ES-I3 (cell line): Measurements from ENCODE around the gene TIMM44.
A peak's percentile ranks its signal among the peaks of the same experiment; 100 is the strongest.
"Not testable (repeated sequence)": the region's sequence is repeated elsewhere in the genome, so short reads cannot be mapped to it uniquely, and the experiment has no call there.

ENCODE experiments used
- H3K36me3 ChIP-seq: 2 replicates; pipeline ENCODE4 v1.6.1; 2013; ENCODE audit warnings: mild to moderate bottlenecking, low read length, control low read depth, moderate library complexity; ENCODE audit not compliant: insufficient read depth
- H3K4me1 ChIP-seq: 2 replicates; pipeline ENCODE4 v1.6.1; 2013; ENCODE audit warnings: mild to moderate bottlenecking, control low read depth, low read length; ENCODE audit not compliant: insufficient read depth
- H3K9ac ChIP-seq: 2 replicates; pipeline ENCODE4 v1.6.1; 2013; ENCODE audit warnings: low read depth, mild to moderate bottlenecking, low read length, moderate library complexity
- H3K9me3 ChIP-seq: 2 replicates; pipeline ENCODE4 v1.6.1; 2013; ENCODE audit warnings: mild to moderate bottlenecking, low read length, moderate library complexity; ENCODE audit not compliant: control insufficient read depth, insufficient read depth

TIMM44 gene

DNA sequence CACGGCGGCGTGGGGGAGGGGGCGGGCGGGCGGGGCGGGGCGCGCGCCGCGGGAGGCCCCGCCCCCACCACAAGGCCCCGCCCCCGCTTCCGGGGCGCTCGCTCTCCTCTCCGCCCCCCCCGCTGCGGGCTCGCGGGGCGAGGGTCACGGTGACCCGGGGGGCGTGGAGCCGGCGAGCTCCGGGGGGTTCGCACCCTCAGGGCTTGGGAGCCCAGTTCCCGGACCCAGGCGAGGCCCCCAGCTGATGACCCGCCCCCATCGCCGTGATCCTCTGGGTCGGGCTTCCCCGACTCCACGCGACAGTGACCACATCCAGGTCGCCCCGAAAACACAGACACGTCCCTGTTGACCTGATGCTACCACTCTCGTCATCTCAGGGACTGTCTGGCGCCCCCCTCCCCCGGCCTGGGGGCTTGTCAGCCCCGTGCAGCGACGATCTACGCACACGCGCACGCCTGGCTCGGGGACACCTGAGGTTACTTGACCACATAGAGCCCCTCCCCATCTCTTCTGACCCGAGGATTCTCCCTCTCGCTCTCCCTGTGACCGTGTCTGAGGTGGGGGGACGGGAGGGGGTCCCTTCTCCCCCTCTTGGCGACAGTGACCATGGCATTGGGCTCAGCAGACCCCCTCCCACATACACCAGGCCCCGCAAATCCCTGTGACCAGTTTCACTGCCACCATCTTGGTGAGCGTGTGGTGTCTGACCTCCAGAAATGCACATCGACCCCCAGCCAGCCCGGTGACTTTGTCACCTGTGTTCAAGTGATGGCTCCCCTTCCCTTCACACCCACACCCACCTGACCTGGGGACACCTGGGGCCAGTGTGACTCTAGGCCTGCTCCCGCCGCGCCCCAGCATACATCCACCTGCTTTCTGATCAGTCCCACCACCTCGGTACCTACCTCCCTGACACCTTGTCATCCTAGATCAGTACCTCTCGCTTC lies 39.1 kb downstream of the TIMM44 start:
- Histone ChIP-seq H3K4me1 (no peaks in the 10 kb centered on the region; the same call in 1 of the 2 replicates), H3K9me3 (no peaks in the 10 kb centered on the region), H3K9ac (peak overlapping the region; percentile 74), H3K36me3 (no peaks in the 10 kb centered on the region; the same call in 1 of the 2 replicates)

DNA sequence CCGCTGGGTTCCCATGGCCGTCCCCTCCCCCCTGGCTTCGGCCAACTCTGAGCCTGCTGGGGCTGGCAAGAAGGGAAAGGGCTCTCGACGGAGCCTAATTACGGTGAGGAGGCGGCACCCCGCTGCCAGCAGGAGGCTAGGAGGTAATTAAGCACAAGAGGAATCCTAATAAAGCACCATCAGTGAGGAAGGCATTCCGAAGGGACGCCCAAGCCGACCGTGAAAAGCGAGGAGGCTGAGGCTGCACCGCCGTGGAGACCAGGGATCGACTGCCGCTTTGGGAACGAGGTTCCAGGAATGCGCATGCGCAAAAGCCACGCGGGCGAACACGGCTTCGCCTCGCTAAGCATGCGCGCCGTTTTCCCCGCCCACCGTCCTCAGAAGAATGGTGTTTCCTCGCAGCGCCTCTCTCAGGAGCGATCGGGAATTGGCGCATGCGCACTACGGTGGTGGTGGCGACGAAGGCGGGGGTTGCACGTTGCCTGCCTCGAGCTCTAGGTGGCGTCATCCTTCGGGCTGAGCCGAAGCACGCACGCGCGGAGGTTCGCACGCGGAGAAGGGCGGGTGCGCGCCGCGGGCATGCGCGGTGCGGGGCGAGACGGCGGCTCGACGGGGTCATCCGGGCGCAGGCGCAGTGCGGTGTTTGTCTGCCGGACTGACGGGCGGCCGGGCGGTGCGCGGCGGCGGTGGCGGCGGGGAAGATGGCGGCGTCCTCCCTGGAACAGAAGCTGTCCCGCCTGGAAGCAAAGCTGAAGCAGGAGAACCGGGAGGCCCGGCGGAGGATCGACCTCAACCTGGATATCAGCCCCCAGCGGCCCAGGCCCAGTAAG lies 40.0 kb downstream of the TIMM44 start, which contains the start of gene MAP2K7:
Gene MAP2K7 (plus strand): TSS at position 634 of the 830 bp plus-strand sequence. CDS start 68 bp downstream, at position 702.
- Histone ChIP-seq H3K9ac (peak within 1 kb of the TSS; percentile 74), H3K36me3 (no peaks in the 10 kb centered on the region; the same call in 1 of the 2 replicates), H3K9me3 (no peaks in the 10 kb centered on the region), H3K4me1 (no peaks in the 10 kb centered on the region; the same call in 1 of the 2 replicates)

DNA sequence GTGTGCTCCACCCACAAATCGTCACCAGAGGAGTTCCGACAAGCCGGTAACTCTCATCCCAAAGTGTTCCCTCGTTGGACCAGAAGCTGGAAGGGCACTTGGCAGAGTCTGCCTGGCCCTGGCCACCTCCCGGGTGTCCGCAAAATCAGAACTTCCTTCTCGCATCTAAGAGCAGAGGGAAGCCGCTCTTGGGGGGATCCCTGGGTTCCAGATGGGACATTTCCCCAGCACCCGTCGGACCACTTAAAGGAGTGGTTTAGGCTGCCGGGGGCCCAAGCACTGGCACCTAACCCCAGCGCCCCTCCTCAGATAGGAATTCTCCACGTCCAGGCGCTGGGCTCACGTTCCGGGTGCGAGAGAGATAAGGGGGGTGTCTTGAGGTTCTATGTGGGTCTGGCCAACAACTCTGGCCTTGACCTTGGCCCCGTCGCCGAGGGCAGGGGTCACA lies 40.6 kb downstream of the TIMM44 start:
- H3K4me1 ChIP-seq, result no peaks in the 10 kb centered on the region; the same call in 1 of the 2 replicates
- H3K36me3 ChIP-seq, result no peaks in the 10 kb centered on the region; the same call in 1 of the 2 replicates
- H3K9ac ChIP-seq, result peak overlapping the region; percentile 71
- no peaks in the 10 kb centered on the region for H3K9me3 ChIP-seq

DNA sequence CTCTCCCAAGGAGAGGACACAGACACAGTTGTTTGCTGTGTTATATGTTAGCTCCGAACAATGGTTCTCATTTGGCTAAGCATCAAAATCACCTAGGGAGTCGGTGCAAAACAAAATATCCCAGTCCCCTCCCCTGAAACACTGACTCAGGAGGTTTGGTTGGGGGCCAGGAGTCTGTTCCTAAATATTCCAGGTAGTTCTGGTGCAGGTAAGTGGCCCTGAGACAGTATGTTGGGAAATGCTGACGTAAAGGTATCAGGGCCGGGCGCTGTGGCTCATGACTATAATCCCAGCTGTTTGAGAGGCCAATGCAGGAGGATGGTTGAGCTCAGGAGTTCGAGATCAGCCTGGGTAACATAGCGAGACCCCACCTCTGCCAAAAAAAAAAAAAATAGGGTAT lies 42.1 kb downstream of the TIMM44 start:
- Histone ChIP-seq H3K4me1 (no peaks in the 10 kb centered on the region; the same call in 1 of the 2 replicates), H3K36me3 (no peaks in the 10 kb centered on the region), H3K9ac (no peak overlapping the region), H3K9me3 (no peaks in the 10 kb centered on the region)

DNA sequence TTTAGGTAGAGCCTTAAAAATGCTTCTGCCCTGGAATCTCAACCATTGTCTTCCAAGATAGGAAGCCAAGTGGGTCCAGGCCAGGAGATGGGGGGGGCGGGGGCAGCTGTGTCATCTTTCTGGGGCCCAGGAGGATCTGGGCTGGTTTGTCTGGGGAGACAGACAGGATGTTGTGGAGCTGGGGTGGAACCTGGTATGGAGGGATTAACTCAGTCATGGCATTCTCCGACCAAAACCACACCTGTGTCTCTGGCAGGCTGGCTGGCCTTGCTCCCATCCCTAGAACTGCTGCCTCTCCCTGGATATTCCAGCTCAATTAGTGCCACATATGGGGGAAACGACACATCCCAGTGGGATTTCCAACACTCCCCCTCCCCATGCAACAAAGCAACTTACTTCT lies 42.5 kb downstream of the TIMM44 start:
- Histone ChIP-seq H3K4me1 (no peaks in the 10 kb centered on the region; the same call in 1 of the 2 replicates), H3K36me3 (no peaks in the 10 kb centered on the region), H3K9ac (no peak overlapping the region), H3K9me3 (no peaks in the 10 kb centered on the region)

DNA sequence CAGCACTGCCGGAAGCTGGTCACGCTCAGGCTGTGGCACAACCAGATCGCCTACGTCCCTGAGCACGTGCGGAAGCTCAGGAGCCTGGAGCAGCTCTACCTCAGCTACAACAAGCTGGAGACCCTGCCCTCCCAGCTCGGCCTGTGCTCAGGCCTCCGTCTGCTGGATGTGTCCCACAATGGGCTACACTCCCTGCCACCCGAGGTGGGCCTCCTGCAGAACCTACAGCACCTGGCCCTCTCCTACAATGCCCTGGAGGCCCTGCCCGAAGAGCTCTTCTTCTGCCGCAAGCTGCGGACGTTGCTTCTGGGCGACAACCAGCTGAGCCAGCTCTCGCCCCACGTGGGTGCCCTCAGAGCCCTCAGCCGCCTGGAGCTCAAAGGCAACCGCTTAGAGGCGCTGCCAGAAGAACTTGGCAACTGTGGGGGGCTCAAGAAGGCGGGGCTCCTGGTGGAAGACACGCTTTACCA lies 43.0 kb downstream of the TIMM44 start:
- Histone ChIP-seq H3K4me1 (no peaks in the 10 kb centered on the region; the same call in 1 of the 2 replicates), H3K36me3 (no peaks in the 10 kb centered on the region), H3K9ac (no peak overlapping the region), H3K9me3 (no peaks in the 10 kb centered on the region)

DNA sequence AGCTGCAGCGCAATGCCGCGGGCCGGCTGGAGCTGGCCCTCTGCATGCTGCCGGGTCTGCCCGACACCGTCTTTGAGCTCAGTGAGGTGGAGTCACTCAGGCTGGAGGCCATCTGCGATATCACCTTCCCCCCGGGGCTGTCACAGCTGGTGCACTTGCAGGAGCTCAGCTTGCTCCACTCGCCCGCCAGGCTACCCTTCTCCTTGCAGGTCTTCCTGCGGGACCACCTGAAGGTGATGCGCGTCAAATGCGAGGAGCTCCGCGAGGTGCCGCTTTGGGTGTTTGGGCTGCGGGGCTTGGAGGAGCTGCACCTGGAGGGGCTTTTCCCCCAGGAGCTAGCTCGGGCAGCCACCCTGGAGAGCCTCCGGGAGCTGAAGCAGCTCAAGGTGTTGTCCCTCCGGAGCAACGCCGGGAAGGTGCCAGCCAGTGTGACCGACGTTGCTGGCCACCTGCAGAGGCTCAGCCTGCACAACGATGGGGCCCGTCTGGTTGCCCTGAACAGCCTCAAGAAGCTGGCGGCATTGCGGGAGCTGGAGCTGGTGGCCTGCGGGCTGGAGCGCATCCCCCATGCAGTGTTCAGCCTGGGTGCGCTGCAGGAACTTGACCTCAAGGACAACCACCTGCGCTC lies 43.6 kb downstream of the TIMM44 start:
- Histone ChIP-seq H3K9me3 (no peaks in the 10 kb centered on the region), H3K4me1 (no peaks in the 10 kb centered on the region; the same call in 1 of the 2 replicates), H3K9ac (no peak overlapping the region), H3K36me3 (no peaks in the 10 kb centered on the region)

DNA sequence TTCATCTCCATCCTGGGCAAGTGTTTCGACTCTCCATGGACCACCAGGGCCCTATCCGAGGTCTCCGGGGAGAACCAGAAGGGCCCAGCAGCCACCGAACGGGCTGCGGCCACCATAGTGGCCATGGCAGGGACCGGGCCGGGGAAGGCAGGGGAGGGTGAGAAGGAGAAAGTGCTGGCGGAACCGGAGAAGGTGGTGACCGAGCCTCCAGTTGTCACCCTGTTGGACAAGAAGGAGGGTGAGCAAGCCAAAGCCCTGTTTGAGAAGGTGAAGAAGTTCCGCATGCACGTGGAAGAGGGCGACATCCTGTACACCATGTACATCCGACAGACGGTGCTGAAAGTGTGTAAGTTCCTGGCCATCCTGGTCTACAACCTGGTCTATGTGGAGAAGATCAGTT lies 44.5 kb downstream of the TIMM44 start:
- Histone ChIP-seq H3K36me3 (no peaks in the 10 kb centered on the region), H3K4me1 (peaks cover 3% of the 10 kb centered on the region; the same call in 1 of the 2 replicates), H3K9me3 (no peaks in the 10 kb centered on the region), H3K9ac (no peak overlapping the region)

DNA sequence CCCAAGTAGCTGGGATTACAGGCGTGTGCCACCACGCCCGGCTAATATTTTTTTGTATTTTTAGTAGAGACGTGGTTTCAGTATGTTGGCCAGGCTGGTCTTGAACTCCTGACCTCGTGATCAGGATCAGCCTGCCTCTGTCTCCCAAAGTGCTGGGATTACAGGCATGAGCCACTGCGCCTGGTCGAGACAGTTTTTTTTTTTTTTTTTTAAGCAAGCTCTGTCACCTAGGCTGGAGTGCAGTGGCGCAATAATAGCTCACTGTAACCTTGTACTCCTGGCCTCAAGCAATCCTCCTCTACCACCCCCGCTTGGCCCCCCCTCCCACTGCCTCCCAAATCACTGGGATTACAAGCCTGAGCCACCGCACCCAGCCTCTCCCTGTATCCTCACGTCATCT lies 46.2 kb downstream of the TIMM44 start:
- no peak overlapping the region for H3K9ac ChIP-seq
- peaks cover 3% of the 10 kb centered on the region; the same call in 1 of the 2 replicates for H3K4me1 ChIP-seq
- no peaks in the 10 kb centered on the region for H3K36me3 ChIP-seq
- no peaks in the 10 kb centered on the region for H3K9me3 ChIP-seq

DNA sequence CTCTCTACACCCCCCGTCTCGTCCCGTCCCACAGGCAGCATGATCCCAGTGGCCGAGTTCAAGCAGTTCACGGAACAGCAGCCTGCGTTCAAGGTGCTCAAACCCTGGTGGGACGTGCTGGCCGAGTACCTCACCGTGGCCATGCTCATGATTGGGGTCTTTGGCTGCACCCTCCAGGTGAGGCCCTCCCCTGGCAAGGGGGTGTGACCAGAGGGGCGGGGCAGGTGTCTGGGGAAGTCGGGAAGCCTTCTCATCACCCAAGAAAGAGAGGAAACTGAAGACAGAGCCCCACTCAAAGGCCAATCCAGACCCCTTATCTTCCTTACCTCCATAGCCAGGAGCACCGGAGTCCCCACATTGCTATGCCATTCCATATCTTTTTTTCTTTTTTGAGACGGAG lies 47.9 kb downstream of the TIMM44 start:
- no peaks in the 10 kb centered on the region for H3K9me3 ChIP-seq
- H3K9ac ChIP-seq, result no peak overlapping the region
- peaks cover 3% of the 10 kb centered on the region; the same call in 1 of the 2 replicates for H3K4me1 ChIP-seq
- no peaks in the 10 kb centered on the region for H3K36me3 ChIP-seq

DNA sequence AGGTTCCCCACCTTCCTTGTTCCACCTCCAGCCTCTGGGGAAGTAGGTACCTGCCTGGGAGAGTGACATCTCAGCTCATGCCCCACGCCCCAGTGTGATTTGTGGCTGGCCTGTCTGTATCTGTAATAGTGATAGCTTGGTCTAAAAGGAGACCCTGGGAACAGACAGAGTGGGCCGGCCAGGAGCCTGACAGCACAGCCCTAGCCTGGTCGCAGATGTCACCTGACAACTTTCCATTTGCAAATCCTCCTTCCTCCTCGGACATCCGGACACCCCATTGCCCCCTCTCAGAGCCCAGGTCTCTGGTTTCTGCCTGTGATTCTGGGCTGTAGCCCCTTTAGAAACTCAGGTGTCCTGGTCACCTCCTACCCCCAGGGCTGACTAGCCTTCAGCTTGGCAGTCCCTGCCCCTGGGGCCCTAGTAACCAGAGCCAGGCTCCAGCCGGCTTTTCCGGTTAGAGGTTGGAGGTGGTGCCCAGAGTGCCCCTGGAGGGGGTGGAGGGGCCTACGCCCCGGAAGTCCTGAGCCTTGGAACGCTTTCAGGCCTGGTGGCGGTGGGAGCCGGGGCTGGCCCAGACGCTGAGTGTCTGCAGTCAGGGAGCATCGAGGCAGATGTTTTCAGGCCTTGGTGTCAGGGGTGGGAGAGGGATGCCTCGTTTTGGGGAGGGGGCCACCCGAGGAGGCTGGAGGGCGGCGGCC lies 48.7 kb downstream of the TIMM44 start:
- peaks cover 3% of the 10 kb centered on the region; the same call in 1 of the 2 replicates for H3K4me1 ChIP-seq
- H3K9ac ChIP-seq, result no peak overlapping the region
- no peaks in the 10 kb centered on the region for H3K9me3 ChIP-seq
- no peaks in the 10 kb centered on the region for H3K36me3 ChIP-seq

DNA sequence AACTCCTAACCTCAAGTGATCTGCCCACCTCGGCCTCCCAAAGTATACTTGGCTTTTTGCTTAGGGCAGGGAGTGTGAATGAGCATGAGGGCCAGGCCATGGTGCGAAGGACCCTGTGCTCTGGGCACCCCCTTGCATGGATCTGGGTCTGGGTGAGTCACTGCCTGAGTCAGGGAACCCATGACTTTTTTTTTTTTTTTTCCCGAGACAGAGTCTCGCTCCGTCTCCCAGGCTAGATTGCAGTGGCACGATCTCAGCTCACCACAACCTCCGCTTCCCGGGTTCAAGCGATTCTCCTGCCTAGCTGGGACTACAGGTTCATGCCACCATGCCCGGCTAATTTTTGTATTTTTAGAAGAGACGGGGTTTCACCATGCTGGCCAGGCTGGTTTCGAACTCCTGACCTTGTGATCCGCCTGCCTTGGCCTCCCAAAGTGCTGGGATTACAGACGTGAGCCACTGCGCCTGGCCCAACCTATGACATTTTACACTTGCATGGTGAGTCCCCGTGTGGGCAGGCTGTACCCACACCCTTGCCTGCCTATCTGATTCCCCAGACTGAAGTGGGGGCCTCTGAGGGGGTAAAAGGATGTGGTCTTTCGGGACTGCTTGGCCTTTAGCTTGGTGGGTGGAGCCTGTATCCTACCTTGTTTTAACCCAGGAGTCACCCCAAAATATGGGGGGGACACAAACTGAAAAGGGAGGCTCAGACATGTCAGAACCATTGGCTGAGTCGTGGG lies 49.9 kb downstream of the TIMM44 start:
- H3K36me3 ChIP-seq, H3K9ac ChIP-seq, H3K9me3 ChIP-seq: not testable (repeated sequence)

DNA sequence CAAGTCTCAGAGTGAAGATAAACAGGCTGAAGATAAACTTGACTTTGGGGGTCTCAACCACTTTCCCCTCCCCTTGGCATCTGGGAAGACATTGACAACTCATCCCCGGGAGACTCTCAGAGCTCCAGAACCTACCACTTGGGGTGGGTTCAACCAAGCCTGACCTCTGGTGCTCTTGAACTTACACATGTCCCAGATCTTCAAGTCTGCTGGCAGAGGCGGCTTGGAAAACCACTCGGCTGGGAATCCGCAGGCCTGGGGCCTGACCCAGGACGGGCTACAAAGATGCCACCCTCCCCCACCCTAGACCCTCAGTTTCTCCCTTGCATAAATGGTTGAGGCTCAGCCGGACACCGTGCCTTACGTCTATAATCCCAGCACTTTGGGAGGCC lies 54.6 kb downstream of the TIMM44 start:
- Histone ChIP-seq H3K4me1 (peaks cover 3% of the 10 kb centered on the region; the same call in 1 of the 2 replicates), H3K9ac (peak overlapping the region; percentile 61; the same call in 1 of the 2 replicates), H3K36me3 (no peaks in the 10 kb centered on the region), H3K9me3 (no peaks in the 10 kb centered on the region)

More for the DNA sequence above, 49.9 kb downstream of the TIMM44 start:
- not testable (repeated sequence) for H3K4me1 ChIP-seq
